ENCODE data around the gene CYLD.

The CYLD gene

DNA sequence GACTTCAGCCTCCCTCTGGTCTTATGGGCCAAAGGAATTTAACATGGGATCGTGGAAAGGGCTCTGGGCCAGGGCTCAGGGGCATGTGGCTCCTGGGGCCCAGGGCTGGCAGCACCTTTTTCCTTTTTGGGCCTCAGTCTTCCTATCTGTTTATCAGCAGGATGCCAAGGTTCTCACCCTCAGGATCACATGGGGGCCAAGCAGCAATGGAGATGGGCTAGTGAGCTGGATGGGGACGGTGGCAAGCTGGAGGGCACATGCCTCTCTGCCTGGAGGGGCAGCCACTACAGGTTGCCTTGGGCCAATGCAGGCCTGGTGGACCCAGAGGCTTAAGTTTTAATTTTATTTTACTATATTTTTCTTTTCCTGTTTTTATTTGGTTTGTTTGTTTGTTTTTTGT is 95.4 kb downstream of the CYLD start:
- H3K27me3 ChIP-seq (ENCODE audit: insufficient read depth, poor library complexity, severe bottlenecking), result peaks cover 18% of the 10 kb centered on the region
- no peak for DNase-seq (ENCODE audit: low read depth in 1 of 2, low spot score in 1 of 2)
- TF ChIP-seq POLR2AphosphoS5 (IDR thresholded peaks at IDR 0.05; ENCODE audit: low read depth) (no peak), SPI1 (IDR thresholded peaks at IDR 0.05; ENCODE audit: borderline replicate concordance, low read depth) (no peak), GABPA (IDR thresholded peaks at IDR 0.05; ENCODE audit: low read depth) (no peak)
- TF ChIP-seq, protein P1, sequence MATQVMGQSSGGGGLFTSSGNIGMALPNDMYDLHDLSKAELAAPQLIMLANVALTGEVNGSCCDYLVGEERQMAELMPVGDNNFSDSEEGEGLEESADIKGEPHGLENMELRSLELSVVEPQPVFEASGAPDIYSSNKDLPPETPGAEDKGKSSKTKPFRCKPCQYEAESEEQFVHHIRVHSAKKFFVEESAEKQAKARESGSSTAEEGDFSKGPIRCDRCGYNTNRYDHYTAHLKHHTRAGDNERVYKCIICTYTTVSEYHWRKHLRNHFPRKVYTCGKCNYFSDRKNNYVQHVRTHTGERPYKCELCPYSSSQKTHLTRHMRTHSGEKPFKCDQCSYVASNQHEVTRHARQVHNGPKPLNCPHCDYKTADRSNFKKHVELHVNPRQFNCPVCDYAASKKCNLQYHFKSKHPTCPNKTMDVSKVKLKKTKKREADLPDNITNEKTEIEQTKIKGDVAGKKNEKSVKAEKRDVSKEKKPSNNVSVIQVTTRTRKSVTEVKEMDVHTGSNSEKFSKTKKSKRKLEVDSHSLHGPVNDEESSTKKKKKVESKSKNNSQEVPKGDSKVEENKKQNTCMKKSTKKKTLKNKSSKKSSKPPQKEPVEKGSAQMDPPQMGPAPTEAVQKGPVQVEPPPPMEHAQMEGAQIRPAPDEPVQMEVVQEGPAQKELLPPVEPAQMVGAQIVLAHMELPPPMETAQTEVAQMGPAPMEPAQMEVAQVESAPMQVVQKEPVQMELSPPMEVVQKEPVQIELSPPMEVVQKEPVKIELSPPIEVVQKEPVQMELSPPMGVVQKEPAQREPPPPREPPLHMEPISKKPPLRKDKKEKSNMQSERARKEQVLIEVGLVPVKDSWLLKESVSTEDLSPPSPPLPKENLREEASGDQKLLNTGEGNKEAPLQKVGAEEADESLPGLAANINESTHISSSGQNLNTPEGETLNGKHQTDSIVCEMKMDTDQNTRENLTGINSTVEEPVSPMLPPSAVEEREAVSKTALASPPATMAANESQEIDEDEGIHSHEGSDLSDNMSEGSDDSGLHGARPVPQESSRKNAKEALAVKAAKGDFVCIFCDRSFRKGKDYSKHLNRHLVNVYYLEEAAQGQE (IDR thresholded peaks at IDR 0.05; ENCODE audit: insufficient replicate concordance, low read depth), result no peak
- TF ChIP-seq, protein P2, sequence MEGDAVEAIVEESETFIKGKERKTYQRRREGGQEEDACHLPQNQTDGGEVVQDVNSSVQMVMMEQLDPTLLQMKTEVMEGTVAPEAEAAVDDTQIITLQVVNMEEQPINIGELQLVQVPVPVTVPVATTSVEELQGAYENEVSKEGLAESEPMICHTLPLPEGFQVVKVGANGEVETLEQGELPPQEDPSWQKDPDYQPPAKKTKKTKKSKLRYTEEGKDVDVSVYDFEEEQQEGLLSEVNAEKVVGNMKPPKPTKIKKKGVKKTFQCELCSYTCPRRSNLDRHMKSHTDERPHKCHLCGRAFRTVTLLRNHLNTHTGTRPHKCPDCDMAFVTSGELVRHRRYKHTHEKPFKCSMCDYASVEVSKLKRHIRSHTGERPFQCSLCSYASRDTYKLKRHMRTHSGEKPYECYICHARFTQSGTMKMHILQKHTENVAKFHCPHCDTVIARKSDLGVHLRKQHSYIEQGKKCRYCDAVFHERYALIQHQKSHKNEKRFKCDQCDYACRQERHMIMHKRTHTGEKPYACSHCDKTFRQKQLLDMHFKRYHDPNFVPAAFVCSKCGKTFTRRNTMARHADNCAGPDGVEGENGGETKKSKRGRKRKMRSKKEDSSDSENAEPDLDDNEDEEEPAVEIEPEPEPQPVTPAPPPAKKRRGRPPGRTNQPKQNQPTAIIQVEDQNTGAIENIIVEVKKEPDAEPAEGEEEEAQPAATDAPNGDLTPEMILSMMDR (IDR thresholded peaks at IDR 0.05; ENCODE audit: insufficient read depth, low read length), result no peak
- H3K27ac ChIP-seq (replicated peaks), result no peak overlapping the region
- H3K4me3 ChIP-seq (replicated peaks; ENCODE audit: insufficient read depth, low read length), result no peak overlapping the region

DNA sequence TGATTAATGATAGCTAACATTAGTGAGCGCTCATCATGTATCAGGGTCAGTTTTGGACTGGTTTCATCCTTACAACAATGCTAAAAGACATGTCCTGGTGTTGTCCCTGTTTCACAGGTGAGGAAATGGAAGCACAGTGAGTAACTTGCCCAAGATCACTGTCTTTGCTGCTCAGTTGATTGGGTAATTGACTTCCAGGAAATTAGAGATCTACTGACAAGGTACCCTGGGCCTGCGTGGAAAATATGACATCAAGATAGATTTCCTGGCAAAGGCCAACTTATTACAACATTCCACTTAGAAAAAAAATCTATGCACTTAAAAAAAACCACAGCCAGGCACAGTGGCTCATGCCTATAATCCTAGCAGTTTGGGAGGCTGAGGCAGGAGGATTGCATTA is 96.3 kb downstream of the CYLD start:
- no peak for DNase-seq (ENCODE audit: low read depth in 1 of 2, low spot score in 1 of 2)
- peaks cover 18% of the 10 kb centered on the region for H3K27me3 ChIP-seq (ENCODE audit: insufficient read depth, poor library complexity, severe bottlenecking)
- H3K4me3 ChIP-seq (replicated peaks; ENCODE audit: insufficient read depth, low read length), result no peak overlapping the region
- no peak for TF ChIP-seq GABPA (IDR thresholded peaks at IDR 0.05; ENCODE audit: low read depth)
- TF ChIP-seq POLR2AphosphoS5 (IDR thresholded peaks at IDR 0.05; ENCODE audit: low read depth), result no peak
- TF ChIP-seq, protein P2 (IDR thresholded peaks at IDR 0.05; ENCODE audit: insufficient read depth, low read length), result no peak
- TF ChIP-seq, protein P1 (IDR thresholded peaks at IDR 0.05; ENCODE audit: insufficient replicate concordance, low read depth), result no peak
- TF ChIP-seq SPI1 (IDR thresholded peaks at IDR 0.05; ENCODE audit: borderline replicate concordance, low read depth), result no peak
- H3K27ac ChIP-seq (replicated peaks), result no peak overlapping the region

DNA sequence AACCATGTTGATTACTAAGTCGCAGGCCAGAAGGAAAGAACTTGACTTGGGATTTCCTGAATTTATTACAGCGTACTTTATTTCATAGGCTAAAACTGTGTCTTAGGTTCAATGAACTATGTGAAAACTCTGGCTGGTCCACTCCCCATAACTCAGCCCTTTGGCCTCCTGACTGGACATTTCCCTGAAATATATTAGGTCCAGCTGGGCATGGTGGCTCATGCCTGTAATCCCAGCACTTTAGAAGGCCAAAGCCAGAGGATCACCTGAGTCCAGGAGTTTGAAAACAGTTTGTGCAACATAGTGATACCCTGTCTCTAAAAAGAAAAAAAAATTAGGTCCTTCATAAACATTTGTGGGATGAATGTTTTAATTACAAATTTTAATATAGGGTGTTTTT is 97.0 kb downstream of the CYLD start:
- TF ChIP-seq GABPA (IDR thresholded peaks at IDR 0.05; ENCODE audit: low read depth), result no peak
- no peak for TF ChIP-seq POLR2AphosphoS5 (IDR thresholded peaks at IDR 0.05; ENCODE audit: low read depth)
- no peak for TF ChIP-seq SPI1 (IDR thresholded peaks at IDR 0.05; ENCODE audit: borderline replicate concordance, low read depth)
- TF ChIP-seq, protein P1 (IDR thresholded peaks at IDR 0.05; ENCODE audit: insufficient replicate concordance, low read depth), result no peak
- TF ChIP-seq, protein P2 (IDR thresholded peaks at IDR 0.05; ENCODE audit: insufficient read depth, low read length), result no peak
- DNase-seq (ENCODE audit: low read depth in 1 of 2, low spot score in 1 of 2), result no peak
- H3K27ac ChIP-seq (replicated peaks), result no peak overlapping the region
- no peak overlapping the region for H3K4me3 ChIP-seq (replicated peaks; ENCODE audit: insufficient read depth, low read length)
- H3K27me3 ChIP-seq (ENCODE audit: insufficient read depth, poor library complexity, severe bottlenecking), result peaks cover 19% of the 10 kb centered on the region
